GM18861 (cell line): ENCODE results near the gene KIAA1210.

Experiments
- ATAC-seq: cut with Tn5 transposase; IDR thresholded peaks from one replicate; pipeline ENCODE4 v1.9.1; 2021; ENCODE audit not compliant: unreplicated experiment

Gene KIAA1210

DNA sequence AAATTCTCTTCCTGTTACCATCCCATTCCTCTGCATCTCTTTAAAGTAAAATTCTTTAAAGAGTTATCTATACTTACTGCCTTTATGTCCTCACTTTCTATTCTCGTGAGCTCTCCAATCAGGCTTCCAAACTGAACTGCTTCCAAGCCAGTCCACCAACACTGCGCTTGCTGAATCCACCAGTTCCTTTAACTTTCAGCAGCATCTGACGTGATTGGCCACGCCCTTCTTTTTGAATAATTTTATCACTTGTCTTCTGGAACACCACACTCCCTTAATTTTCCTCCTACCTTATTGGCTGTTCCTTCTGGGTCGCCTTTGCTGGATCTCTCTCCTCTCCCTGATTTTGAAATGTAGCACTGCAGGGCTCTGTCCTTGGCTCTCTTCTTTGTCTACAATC lies at the start of gene KIAA1210:
TSS of gene KIAA1210 (minus strand) at position 163 of the 400 bp plus-strand sequence. CDS start 4,170 bp downstream, outside the sequence.
- no peak for ATAC-seq

DNA sequence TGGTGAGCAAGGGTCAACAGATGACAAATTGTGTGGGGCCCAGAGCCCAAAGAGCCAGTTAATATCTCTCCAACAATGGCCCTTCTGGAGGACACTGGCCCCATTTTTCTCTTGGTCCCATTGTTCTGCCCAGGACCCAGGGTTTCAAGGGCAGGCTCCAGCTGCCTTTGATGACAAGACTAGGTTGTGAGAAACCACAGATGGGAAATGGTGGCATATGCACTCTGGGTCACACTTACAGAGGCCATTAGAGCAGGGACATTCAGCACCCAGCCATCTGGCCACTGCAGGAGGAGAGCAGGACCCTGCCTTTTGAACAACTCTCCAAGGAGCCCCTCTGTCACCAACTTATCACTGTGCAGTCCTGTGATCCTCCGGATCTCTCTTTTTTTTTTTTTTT lies 49.7 kb upstream of the KIAA1210 start:
- ATAC-seq: no peak

GRCh38 chrX:119174900-119175299 lies 47.3 kb upstream of the KIAA1210 start:
- no peak for ATAC-seq

DNA sequence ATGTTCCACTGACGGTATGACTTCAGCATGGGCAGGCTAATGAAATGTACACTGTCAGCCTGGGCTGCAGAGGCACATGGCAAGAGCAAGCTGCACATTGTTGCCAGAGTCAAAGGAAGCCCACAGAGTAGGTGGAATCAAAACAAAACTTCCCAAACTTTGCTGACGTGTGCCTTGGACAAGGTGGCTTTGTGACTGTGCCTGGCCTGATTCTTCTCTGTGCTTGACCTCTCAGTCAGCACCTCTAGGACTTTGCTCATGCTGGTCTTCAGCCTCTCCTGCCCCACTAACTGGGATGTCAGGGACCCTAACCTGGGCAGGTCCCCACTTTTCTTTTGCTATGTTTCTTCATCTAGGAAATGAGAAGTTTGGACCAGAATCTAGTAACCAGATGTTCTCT lies 40.5 kb upstream of the KIAA1210 start:
- no peak for ATAC-seq

DNA sequence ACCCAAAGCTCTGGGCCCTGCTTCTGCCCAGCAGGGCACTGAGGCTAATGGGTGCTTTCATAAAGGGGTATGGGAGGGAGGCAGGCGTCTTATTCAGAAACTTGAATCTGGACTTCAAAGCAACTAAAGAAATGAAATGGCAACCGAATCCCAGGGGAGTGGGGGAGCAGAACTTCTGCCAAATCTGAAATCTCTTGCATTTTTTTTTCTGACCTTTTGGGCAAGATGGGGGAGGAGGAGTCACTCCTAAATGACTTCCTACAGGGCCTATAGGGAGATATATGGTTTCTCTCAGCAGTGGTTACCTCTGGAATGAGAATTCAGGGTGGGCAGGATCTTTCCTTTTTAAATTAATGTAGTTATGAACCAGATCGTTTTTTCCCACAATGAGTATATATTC lies 30.6 kb upstream of the KIAA1210 start:
- no peak for ATAC-seq

DNA sequence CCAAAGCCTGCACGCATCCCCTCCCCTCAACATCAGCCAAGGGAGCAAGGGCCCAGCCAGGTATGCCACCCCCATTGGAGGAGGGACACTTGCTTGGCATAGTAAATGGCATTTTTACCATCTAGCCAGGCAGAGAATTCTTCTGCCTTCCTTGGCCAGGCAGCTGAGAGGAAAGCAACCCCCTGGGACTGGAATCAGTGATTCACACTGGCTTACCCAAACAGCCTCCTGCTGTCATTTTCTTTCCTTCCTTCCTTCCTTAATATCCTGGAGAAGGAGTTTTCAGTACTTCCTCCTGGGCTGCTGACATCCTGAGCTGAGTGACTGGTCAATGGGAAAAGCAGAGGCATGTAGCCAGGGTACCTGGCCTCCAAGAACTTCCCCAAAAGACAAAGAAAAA lies 28.6 kb upstream of the KIAA1210 start:
- ATAC-seq: no peak

DNA sequence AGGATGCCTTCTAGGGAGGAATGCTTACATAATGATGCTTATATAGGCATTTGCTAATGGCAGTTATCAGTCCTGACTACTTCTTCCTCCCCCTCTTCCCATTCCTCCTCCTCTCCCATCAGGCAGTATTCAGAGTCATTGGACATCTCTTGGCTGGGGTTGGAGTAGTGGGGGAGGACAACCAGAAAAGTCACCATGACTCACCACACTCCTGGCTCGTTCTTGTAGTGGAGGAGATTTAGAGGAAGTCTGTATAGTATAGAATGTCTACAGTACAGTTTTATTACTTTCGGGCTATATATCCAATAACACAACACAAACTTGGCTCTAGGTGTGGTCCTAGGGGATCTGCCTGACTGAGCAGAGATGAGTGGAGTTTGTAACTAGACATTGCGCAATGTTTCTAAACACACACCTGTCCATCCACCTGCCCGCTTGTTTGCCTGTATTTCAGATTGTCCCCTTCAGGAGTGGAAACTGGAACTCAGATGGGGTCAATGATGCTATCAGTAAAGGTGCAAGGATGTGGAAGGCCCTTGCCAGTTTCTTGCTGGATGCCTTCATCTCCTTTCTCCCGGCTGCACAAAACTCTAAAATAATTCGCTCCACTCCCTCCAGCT lies 27.9 kb upstream of the KIAA1210 start:
- ATAC-seq: no peak

- ATAC-seq: no peak
Measured at GRCh38 chrX:119151051-119151380, 23.4 kb upstream of the KIAA1210 start.

DNA sequence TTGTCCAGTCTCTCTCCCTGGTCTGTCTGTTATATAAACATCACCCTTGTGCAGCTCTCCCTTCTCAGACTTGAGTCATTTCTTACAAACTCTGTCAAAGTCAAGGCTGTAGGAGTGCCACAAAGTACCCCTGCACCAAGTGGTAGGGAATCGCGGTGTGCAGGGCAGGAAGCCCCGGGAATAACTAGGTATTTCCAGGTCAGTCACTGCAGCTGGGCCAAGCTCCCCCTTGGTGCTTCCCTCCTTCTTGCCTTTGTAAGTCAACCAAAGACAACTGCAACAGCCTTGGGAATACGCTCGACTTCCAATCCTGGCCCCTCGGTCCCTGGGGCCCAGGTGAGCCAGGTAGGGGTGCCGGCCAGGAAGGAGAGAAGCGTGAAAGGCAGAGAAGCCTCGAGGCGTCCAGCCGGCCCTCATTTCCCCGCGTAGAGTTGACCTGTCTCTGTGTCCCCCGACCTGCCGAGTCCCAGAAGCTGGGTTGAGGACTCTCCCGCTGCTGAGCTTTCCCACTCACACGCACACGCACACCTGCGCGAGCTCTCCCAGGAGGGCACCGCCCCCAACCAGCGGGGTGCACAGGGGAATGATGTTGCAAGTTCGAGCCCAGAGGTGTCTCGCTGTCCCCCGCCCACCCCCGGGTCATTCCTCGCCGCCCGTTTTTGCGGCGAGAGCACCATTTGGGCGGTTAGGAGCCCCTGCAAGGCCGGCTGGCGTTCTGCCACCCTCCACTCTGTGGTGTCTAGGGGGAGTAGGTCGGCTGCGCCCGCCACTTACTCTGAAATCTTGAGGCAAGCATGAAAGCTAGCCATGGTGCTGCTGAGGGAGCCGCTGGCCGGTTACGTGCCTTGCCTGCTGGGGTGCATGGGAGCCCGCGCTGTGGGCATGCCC lies 22.8 kb upstream of the KIAA1210 start:
- no peak for ATAC-seq

DNA sequence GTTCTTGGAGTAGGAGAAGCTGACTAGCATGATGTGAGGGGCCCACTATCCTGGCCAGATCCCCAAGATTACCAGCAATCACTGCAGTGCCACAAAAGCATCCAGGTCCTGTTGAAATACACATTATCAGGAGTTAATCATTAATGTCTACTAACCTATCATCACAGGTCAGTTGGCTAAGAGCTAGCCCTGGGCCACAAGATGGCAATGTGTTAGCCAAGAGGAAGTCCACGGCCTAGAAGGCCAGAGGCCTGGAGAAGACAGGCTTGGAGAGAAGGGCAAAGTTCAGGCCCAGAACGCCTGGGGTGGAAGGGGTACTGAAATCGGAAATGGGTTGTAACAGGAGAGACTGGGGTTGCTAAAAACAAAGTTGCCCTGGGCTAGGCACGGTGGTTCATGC lies 19.9 kb upstream of the KIAA1210 start:
- ATAC-seq: no peak

DNA sequence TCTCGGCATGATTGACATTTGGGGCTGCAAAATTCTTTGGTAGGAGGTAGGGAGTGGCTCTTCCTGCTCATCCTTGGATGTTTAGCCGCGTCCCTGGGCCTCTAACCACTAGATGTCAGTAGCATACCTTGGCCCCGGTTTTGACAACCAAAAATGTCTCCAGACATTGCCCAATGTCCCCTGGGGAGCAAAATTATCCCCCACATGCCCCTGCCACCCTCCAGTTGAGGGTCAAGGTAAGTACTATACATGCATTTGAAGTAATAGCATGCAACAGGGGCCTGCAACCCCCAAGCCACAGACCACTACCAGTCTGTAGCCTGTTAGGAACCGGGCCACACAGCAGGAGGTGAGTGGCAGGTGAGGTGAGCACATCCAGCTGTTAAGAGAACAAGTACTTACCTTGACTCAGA lies 17.6 kb upstream of the KIAA1210 start:
- ATAC-seq: no peak

DNA sequence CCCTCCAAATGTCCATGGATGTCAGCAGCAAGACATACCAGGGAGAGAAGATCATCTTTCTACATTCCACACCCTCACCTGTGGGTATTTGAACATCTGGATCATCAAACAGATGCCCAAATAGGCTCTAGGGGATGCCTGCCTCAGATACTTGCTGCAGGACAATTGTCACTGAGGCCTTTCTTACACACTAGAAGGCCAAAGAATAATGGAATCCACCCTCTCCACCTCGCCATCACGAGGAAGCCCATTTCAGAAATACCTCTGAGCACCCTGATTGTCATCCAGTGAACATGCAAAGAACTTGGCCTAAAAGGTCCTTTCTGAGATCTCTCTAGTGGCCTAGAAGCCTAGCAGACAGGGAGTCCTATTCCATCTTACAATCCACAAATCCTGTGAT lies 6.9 kb upstream of the KIAA1210 start:
- ATAC-seq: no peak

GRCh38 chrX:119132961-119133360 lies 5.3 kb upstream of the KIAA1210 start:
- no peak for ATAC-seq

- ATAC-seq: no peak
Measured at GRCh38 chrX:119132316-119132715, 4.7 kb upstream of the KIAA1210 start.

DNA sequence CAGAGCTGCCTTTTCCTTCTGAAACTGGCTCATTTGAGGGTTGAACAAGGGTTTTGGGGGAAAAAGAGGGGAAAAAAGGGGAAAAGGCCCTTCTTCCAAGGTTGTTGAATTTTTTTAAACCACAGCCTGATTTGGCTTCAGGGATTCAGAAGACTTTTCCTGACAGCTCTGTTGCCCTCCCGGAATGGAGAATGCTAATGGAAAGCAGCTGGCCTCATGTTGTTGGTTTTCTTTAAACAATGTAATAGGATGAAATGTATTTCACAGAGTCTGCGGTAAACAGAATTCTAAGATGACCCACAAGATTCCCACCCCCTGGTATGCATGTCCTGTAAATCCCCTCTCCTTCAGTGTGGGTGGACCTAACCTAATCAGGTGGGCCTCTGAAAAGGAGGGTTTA lies 3.3 kb upstream of the KIAA1210 start:
- ATAC-seq: no peak

DNA sequence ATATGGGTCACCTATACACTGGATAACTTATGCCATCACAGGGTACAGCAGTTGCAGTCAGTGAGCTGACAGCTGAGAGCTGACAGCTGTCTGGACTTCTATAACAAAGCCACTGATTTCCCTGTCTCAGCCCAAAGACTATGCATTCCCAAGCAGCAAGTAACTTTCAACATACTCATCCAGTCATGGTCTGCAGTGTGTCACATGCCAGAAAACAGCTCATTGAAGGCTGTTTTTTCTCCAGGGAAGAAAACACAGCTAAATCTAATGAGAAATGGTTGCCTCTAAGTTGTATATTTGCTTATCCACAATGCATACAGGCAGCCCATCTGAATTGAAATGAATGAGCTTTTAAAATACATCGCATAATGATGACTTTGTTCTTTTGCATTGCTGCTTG lies 6.3 kb downstream of the KIAA1210 start:
- no peak for ATAC-seq

DNA sequence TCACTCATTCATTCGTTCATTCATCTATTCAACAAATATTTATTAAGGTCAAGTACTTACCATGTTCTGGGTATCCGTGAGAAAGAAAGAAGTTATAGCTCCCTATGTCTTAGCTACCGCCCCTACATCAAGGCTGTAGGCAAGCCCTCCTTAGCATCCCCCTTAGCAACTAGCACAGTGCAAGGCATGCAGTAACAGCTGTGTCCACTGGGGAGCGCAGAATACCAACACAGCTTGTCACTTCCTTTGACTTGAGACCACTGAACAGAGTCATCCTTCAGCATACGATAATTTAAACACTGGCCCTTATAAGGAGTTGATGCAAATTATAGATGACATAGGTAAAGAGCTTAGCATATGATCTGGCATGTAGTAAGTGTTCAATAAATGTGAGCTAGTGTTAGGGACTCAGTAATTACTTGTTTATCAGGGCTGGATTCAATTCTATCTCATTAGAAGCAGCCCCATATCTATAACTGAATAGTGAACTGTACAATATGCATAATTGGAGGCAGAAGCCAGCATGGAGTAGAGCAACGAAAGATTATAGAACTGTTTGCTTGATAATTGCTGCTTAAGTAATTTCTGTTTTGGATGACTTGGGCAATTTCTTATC lies 8.7 kb downstream of the KIAA1210 start:
- ATAC-seq: peak; percentile 95

- no peak for ATAC-seq
Measured at GRCh38 chrX:119107206-119107605, 20.4 kb downstream of the KIAA1210 start.

DNA sequence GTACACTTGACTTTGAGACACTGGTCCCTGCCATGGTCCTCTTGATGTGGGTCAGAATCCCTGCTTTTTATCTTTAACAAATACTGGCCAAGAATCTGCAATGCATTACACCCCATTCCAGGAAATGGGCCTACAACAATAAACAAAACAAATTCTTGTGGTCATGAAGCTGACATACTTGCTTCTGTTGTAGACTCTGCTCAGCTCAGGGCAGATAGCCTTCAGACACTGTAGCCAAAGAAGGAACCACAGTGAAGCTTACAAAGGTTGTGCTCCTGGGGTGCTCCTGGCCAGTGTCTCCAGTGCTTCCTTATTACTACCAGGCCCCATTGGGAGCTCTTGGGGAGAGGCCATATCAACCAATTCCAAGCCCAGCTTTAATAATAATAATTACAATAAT lies 21.8 kb downstream of the KIAA1210 start:
- ATAC-seq: no peak

GRCh38 chrX:119101168-119101567 lies 26.4 kb downstream of the KIAA1210 start:
- no peak for ATAC-seq

DNA sequence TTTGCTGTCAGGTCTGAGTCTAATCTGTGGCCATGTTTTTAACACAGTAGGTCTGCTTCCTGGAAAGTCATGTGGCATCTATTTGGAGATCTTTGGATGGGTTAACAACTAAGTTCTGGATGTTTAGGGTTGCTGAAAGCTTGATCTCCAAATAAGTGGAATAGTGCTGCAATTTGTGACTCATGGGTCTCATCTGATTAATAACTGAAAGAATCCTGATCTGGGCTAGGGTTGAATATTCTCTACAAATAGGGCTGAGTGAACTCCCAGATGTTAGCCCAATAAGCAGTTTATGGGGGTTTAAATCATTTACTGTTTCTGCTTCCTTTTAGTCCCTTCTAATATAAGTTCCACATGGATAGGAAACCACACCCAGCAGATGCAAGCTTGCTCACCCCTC lies 31.7 kb downstream of the KIAA1210 start:
- no peak for ATAC-seq

- ATAC-seq: no peak
Measured at GRCh38 chrX:119094819-119095218, 32.8 kb downstream of the KIAA1210 start.
